HAP-1 (cell line): Measurements from ENCODE around the gene PFKP.

ENCODE experiments used
- DNase-seq, 2 experiments: peaks; one replicate each; pipeline ENCODE4 v3.0.0-alpha.2; 2016 to 2020; ENCODE audit warnings: low spot score in 2 of 2
- H3K27me3 ChIP-seq: fragments of 250-450 bp; sonication (Bioruptor Pico); 2 replicates; pipeline ENCODE4 v1.5.1; 2020; ENCODE audit warnings: low read depth, mild to moderate bottlenecking, moderate library complexity
- H3K36me3 ChIP-seq: fragments of 250-450 bp; sonication (Bioruptor Pico); replicated peaks from 2 replicates; pipeline ENCODE4 v1.5.1; 2020; ENCODE audit warnings: mild to moderate bottlenecking
- H3K4me1 ChIP-seq: fragments of 250-450 bp; sonication (Bioruptor Pico); 2 replicates; pipeline ENCODE4 v1.5.1; 2020; ENCODE audit warnings: mild to moderate bottlenecking
- H3K4me3 ChIP-seq: fragments of 250-450 bp; sonication (Bioruptor Pico); 2 replicates; pipeline ENCODE4 v1.5.1; 2020; ENCODE audit warnings: mild to moderate bottlenecking, moderate library complexity
- H3K9me3 ChIP-seq: fragments of 250-450 bp; sonication (Bioruptor Pico); 2 replicates; pipeline ENCODE4 v1.5.1; 2020; ENCODE audit warnings: mild to moderate bottlenecking, moderate library complexity
- in situ Hi-C: fragments of 300-500 bp; cut with MboI; formaldehyde crosslinking; loops from 3 replicates; pipeline ENCODE4 v1.14.3; 2020; ENCODE audit warnings: low sequenced_read_pairs, inconsistent platforms, mixed read lengths

PFKP gene

DNA sequence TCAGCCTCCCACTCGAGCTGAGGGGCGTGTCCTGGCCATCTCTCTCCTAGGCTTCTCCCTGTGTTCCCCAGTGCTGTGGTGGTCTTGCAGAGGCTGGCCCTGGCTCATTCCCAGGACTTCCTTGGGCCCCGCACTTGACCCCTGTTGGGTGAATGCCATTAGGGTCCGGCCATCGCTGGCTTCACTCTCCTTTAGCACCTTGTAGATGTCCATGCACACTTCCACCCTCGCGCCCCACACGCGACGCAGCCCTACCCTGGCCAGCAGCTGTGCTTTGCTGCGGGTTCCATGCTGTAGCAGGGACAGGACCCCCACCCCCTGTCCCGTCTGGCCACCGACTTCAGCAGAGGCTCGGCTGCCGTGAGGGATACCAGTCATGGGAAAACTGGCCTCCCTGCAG, 58.9 kb downstream of the PFKP start:
- H3K36me3 ChIP-seq, result peaks cover 75% of the 10 kb centered on the region
- no peak overlapping the region for H3K4me3 ChIP-seq
- H3K9me3 ChIP-seq, result no peaks in the 10 kb centered on the region

DNA sequence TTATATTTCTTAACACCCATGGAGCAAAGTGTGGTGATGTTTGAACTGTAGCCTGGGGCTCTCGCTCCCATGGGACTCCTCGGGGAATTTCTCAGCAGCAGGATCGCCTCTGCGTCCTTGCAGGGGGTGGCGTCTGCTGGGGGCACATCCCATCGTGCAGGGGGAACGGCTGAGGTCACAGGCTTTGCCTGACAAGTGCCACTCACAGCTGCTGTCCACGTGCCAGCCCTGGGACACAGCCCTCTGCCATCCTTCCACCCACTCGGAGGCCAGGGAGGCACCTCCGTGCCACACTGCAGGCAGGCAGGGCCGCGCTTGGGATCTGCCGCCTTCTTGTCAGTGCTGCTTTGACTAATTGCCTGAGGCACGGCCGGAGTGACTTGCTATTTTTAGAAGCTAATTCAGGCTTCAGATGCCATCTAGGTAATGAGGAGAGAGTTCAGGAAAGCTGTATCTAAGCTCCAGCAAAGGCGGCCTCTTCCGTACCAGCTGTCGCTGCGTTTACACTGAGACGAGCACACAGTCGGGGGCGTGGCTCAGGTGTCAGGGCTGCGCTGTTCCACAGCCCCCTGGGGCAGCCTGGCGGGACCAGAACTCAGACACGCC, 59.5 kb downstream of the PFKP start:
- Histone ChIP-seq H3K4me1 (no peaks in the 10 kb centered on the region), H3K9me3 (no peaks in the 10 kb centered on the region), H3K36me3 (peaks cover 80% of the 10 kb centered on the region), H3K4me3 (no peak overlapping the region), H3K27me3 (no peaks in the 10 kb centered on the region)
- in situ Hi-C loops, result no loop called here
- no peak for DNase-seq

More for the DNA sequence above, 58.9 kb downstream of the PFKP start:
- in situ Hi-C loops, result no loop called here
- no peak for DNase-seq
- Histone ChIP-seq H3K27me3 (no peaks in the 10 kb centered on the region), H3K4me1 (no peaks in the 10 kb centered on the region)

DNA sequence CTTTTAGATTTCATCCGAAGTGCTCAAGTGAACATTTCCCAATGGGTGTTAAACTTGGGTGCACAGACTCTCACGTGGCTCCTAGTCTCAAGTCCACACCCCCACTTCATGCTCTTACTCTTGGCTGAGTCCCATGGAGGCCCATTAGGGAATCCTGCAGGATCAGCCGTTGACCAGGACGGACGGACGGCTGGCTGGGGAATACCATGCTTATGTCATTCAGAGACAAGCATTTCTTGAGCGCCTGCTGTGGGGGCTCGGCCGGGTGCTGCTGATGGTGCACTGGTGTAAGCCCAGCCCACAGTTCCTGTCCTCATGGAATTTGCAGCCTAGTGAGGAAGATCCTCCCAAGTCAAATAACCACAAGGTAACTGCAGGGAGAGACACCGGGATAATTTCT, 60.6 kb downstream of the PFKP start:
- no peak for DNase-seq
- Histone ChIP-seq H3K4me3 (no peak overlapping the region), H3K4me1 (no peaks in the 10 kb centered on the region), H3K27me3 (no peaks in the 10 kb centered on the region), H3K9me3 (no peaks in the 10 kb centered on the region), H3K36me3 (peaks cover 80% of the 10 kb centered on the region)
- in situ Hi-C loops, result no loop called here

DNA sequence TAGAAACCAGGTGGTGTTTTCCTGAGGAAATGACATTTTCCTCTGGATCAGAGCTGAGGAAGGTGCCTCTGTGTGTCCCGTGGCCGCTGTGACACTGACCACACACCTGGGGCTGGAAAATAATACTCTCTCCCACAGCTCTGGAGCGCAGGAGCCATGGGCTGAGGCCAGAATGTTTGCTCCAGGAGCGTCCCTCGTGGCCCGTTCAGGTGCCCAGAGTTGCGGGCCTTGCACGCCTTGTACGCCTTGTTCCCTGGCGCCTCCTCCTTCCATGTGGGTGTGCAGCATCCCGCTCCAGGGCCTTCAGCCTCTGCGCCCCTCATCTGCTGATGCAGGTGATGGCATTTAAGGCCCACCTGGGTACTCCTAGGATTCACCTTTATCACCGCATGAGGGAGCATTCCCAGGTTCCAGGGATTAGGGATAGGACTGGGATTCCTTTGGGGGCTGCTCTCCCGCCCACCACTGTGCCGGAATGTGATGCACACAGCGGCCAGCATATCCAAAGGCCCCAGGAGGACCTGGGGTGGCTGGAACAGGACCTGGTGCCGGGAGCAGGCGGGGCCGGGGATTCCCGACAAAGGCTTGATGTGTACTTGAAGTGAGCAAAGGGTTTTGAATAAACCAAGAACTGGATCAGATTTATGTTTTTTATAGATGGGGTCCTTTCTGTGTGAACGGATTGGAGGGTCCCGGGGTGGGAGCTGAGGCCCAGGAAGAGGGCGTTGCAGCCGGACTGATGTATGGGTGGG, 61.2 kb downstream of the PFKP start:
- no peaks in the 10 kb centered on the region for H3K4me1 ChIP-seq
- in situ Hi-C loops, result no loop called here
- H3K27me3 ChIP-seq, result no peaks in the 10 kb centered on the region
- H3K36me3 ChIP-seq, result peaks cover 80% of the 10 kb centered on the region
- no peak for DNase-seq
- H3K9me3 ChIP-seq, result no peaks in the 10 kb centered on the region
- H3K4me3 ChIP-seq, result no peak overlapping the region

DNA sequence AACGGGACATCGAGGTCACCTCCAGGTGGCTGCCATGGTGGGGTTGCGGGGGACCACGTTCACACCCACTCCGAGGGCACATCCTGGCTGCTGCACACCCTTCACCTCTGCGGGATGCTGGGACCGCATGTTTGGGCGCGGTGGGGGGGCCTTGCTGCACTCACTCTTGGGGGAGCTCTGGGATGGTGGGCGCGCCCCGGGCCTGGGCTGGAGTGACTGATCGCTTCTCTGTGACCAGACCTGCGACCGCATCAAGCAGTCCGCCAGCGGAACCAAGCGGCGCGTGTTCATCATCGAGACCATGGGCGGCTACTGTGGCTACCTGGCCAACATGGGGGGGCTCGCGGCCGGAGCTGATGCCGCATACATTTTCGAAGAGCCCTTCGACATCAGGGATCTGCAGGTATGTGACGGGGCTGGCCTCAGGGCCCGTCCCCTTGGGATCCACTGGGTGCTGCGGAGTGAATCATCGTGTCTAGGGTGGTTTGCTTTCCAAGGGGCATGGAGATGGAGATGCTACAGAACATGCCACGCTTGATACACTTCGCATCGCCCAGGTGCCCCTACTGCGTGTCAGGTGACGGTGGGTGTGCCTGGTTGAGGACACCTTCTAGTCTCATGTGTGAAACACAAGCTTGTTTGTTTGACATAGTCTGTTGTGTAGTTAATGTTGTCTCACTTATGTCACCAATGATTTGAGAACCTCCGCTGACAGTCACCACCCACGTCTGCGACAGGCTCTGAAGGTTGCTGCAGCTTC, 62.4 kb downstream of the PFKP start:
- H3K27me3 ChIP-seq, result no peaks in the 10 kb centered on the region
- H3K9me3 ChIP-seq, result no peaks in the 10 kb centered on the region
- DNase-seq, result no peak
- in situ Hi-C loops, result no loop called here
- H3K4me1 ChIP-seq, result no peaks in the 10 kb centered on the region
- H3K4me3 ChIP-seq, result no peak overlapping the region
- peaks cover 82% of the 10 kb centered on the region for H3K36me3 ChIP-seq

DNA sequence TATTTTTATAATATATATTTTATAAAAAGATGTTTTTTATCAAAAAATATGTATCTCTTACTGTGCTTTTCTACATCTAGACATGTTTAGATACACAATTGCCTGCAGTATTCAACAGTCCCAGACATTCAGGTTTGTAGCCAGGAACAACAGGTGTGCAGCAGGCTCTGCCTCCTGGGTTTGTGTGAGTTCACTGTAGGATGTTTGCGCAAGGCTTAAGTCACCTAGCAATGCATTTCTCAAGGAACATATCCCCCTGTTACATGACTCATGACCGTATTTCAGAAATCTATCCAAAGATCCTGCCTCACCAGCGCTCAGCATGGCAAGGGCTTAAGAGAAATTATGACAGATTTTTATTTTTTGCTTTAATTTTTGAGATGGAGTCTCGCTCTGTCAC, 63.8 kb downstream of the PFKP start:
- in situ Hi-C loops, result no loop called here
- no peaks in the 10 kb centered on the region for H3K4me1 ChIP-seq
- no peak for DNase-seq
- H3K9me3 ChIP-seq, result no peaks in the 10 kb centered on the region
- H3K27me3 ChIP-seq, result no peaks in the 10 kb centered on the region
- H3K4me3 ChIP-seq, result no peak overlapping the region
- H3K36me3 ChIP-seq, result peaks cover 82% of the 10 kb centered on the region

DNA sequence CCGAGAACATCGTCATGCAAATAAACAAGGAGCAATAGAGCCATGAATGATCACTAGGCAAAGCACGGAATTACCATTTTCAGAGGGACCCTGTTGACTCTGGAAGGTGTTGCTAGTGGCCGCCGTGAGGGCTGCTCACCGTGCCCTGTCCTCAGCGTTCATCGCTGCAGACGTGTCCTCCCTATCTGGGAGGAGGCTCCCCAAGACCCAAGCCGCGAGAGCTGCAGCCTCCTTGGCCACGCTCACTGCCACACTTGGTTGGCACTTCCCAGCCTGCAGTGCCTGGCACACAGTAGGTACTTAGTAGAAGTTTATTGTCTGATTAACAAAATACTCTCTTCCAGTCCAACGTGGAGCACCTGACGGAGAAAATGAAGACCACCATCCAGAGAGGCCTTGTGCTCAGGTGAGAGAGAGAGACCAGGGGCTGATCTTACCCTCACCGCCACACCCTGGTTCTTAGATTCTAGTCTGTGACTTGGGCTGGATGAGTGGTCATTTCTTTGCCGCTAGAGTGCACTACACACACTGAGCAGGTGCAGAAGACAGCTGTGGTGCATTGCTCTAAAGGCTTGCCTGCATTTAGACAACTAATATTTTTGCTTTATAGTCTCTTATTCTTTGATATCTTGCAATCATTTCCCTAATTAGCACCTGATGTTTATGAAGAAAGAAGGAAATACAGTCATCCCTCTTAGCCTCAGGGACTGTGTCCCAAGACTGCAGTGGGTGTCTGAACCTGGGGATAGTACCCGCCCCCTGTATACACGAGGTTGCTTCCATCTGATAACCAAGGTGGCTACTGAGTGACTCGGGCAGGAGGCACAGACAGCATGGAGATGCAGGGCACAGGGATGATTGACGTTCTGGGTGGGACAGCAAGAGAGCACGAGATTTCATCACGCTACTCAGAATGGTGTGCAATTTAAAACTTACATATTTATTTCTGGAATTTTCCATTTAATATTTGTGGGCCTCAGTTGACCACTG, 65.0 kb downstream of the PFKP start:
- H3K4me3 ChIP-seq, result no peak overlapping the region
- no peaks in the 10 kb centered on the region for H3K27me3 ChIP-seq
- no peaks in the 10 kb centered on the region for H3K9me3 ChIP-seq
- H3K4me1 ChIP-seq, result no peaks in the 10 kb centered on the region
- peaks cover 81% of the 10 kb centered on the region for H3K36me3 ChIP-seq
- no peak for DNase-seq
- in situ Hi-C loops, result no loop called here

DNA sequence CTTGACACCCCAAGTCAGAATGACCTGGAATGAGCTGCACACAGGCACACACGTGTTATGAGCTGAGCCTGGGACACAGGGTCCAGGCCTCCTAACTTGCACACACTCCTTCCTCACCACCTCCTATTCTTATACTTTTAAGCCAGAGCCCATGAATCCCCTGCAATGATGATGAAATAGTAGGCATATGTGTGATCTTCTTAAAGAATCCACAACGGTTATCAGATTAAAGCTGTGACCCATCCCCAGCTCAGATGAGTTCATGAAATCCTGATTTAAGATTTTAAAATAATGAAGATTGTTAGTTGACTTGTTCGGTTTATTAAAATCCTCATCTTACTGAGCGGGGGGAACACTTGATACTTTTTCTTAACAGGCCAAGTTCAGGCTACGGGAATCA, 66.6 kb downstream of the PFKP start:
- in situ Hi-C loops, result no loop called here
- no peak overlapping the region for H3K4me3 ChIP-seq
- H3K4me1 ChIP-seq, result no peaks in the 10 kb centered on the region
- H3K9me3 ChIP-seq, result no peaks in the 10 kb centered on the region
- H3K36me3 ChIP-seq, result peaks cover 87% of the 10 kb centered on the region
- H3K27me3 ChIP-seq, result no peaks in the 10 kb centered on the region
- no peak for DNase-seq

DNA sequence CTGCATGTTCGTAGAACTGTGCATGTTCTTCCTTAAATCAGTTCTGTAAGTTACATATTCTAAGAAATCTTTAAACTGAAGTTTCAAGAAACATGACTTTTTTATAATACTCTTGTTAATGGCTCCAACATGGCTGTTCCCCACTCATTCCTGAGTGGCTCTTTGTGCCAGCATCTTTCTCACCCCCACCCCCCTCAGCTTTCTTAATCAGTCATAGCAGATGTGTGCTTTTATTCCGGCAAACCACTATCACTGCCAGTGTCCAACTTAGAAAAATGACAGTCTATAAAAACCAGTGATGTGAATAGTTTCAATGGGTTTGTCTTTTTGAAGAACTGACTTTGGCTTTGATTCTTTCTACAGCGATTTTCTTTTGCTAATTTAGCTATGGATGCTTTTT, 67.7 kb downstream of the PFKP start:
- DNase-seq, result no peak
- peaks cover 92% of the 10 kb centered on the region for H3K36me3 ChIP-seq
- H3K9me3 ChIP-seq, result no peaks in the 10 kb centered on the region
- in situ Hi-C loops, result no loop called here
- H3K4me3 ChIP-seq, result no peak overlapping the region
- H3K27me3 ChIP-seq, result no peaks in the 10 kb centered on the region
- no peaks in the 10 kb centered on the region for H3K4me1 ChIP-seq

DNA sequence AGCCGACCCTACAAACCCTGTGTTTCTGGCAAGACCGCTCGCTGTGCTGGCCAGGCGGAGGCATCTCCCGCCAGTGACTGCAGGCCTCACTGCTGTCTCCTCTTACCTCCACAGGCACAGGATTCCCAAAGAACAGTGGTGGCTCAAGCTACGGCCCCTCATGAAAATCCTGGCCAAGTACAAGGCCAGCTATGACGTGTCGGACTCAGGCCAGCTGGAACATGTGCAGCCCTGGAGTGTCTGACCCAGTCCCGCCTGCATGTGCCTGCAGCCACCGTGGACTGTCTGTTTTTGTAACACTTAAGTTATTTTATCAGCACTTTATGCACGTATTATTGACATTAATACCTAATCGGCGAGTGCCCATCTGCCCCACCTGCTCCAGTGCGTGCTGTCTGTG, 69.0 kb downstream of the PFKP start:
- DNase-seq, result no peak
- Histone ChIP-seq H3K9me3 (no peaks in the 10 kb centered on the region), H3K4me3 (no peak overlapping the region), H3K27me3 (no peaks in the 10 kb centered on the region), H3K36me3 (peaks cover 92% of the 10 kb centered on the region), H3K4me1 (no peaks in the 10 kb centered on the region)
- in situ Hi-C loops, result no loop called here

DNA sequence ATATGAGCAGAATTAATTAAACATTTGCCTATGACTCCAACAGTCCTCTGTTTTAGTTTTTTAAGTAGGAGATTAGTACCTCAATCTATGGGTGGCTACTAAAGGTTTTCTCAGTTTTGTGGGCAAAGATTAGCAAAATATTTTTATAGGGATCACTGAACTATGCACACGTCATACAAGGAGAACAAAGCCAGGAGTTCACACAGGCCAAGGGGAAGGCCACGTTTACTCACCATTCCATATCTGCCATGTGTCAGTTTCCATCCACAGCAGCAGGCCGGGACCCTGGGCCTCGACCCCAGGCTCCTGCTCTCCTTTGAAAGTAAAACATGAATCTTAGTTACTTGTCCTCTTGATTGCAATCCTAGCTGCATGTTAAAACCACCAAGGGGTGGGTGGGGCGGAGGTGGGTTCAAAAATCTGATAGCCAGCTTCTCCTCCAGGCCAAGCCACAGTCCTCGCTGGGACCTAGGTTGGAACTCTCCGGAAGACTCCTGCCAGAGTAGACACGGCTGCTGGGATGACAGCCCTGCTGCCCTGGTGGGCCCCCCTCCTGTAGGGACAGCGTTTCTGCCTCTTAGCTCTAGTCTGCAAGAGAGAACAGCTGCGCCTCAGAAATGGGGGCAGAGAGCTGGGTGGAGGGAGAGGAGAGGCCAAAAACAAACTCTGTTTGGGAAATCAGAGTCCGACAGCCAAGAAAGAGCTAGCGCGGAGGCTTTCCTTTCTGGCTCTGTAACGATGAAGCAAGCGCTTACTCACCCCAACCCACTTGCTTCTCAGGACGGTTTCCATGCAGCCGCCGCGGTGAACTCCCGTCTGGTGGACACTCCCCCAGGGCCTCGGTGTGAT, 69.6 kb downstream of the PFKP start:
- in situ Hi-C loops, result no loop called here
- no peaks in the 10 kb centered on the region for H3K4me1 ChIP-seq
- no peak overlapping the region for H3K4me3 ChIP-seq
- no peaks in the 10 kb centered on the region for H3K27me3 ChIP-seq
- no peaks in the 10 kb centered on the region for H3K9me3 ChIP-seq
- H3K36me3 ChIP-seq, result peaks cover 90% of the 10 kb centered on the region
- no peak for DNase-seq

DNA sequence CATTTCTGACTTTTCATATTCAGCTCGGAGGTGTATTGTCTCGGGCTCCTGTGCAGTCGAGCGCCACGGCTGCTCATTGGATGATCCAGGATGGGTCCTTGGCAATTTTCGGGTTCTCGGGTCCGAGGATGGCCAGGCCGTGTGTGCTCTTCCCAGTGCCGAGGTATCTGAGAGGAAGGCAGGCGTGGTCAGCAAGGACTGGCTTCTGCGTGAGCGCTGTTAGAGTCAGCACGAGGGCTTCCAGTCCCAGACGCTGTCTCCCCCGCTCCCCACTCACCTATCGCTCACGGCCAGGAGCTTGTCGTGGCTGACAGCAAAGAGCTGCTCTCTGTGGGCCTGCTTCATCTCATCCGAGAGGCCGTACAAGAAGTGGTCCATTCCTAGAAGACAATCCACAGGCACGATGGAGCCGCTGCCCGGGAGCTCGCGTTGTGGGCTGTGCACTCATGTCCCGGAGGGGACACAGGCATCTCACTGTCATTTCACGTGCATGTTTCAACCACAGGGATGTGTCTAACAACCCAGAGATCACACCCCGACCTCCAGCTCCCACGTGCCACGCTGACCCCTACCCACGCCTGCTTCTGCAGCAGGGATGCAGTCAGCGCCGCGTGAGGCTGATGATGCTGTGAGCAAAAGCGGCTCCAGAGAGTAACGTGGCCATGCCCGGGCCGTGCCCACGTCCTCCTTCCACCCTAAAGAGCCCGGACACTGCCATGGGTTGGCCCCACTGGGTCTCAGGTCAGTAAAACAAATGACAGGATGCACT, 70.8 kb downstream of the PFKP start:
- peaks cover 84% of the 10 kb centered on the region for H3K36me3 ChIP-seq

More for the DNA sequence above, 70.8 kb downstream of the PFKP start:
- no peak overlapping the region for H3K4me3 ChIP-seq
- no peak for DNase-seq
- in situ Hi-C loops, result no loop called here
- no peaks in the 10 kb centered on the region for H3K4me1 ChIP-seq
- no peaks in the 10 kb centered on the region for H3K9me3 ChIP-seq
- no peaks in the 10 kb centered on the region for H3K27me3 ChIP-seq
